TTC549 (cell line): Measurements from ENCODE around the gene ZNF684.
"Not testable (repeated sequence)": the region's sequence is repeated elsewhere in the genome, so short reads cannot be mapped to it uniquely, and the experiment has no call there.

Source experiments
- FAIRE-seq: peaks from 2 replicates; lab custom pipeline; 2012; peaks lifted over from hg19 to GRCh38; lab: Jason Lieb, UNC

Gene ZNF684

GRCh38 chr1:40574805-40575204 lies 43.4 kb downstream of the ZNF684 start:
- not testable (repeated sequence) for FAIRE-seq

GRCh38 chr1:40575336-40575735 lies 43.9 kb downstream of the ZNF684 start:
- no peak for FAIRE-seq

GRCh38 chr1:40582116-40582515 lies 50.7 kb downstream of the ZNF684 start:
- FAIRE-seq = no peak

- no peak for FAIRE-seq
These were observed 52.5 kb downstream of the ZNF684 start for GRCh38 chr1:40583980-40584379.

- no peak for FAIRE-seq
These were observed 57.1 kb downstream of the ZNF684 start for GRCh38 chr1:40588586-40588985.

GRCh38 chr1:40592107-40592803 lies 60.8 kb downstream of the ZNF684 start:
- FAIRE-seq = no peak

GRCh38 chr1:40593449-40594186 lies 62.2 kb downstream of the ZNF684 start:
- no peak for FAIRE-seq

- no peak for FAIRE-seq
These were observed 62.7 kb downstream of the ZNF684 start for GRCh38 chr1:40594187-40594531.

GRCh38 chr1:40595623-40596022 lies 64.2 kb downstream of the ZNF684 start:
- FAIRE-seq = no peak
